HG03060 (cell line): ENCODE data around the gene SIRT2.
"Not testable (repeated sequence)": the region's sequence is repeated elsewhere in the genome, so short reads cannot be mapped to it uniquely, and the experiment has no call there.

Source experiments
- ATAC-seq: cut with Tn5 transposase; IDR thresholded peaks from one replicate; pipeline ENCODE4 v1.9.1; 2021; ENCODE audit warnings: low read depth, moderate number of reproducible peaks; ENCODE audit not compliant: unreplicated experiment

Gene SIRT2

GRCh38 chr19:38834104-38834490 lies 65.3 kb downstream of the SIRT2 start:
- no peak for ATAC-seq

DNA sequence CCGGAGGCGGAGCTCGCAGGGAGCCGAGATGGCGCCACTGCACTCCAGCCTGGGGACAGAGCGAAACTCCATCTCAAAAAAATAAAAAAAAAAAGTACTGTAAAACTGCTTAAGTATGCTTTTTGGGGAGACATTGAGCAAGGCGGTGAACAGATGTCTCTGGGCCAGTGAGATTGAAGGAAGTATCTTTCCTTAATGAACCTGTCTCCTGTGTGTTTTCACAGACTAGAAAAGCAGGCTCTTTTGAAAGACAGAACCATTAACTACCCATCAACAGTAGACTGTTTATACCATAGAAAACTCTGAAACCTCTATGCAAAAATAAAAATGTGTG lies 66.4 kb downstream of the SIRT2 start:
- no peak for ATAC-seq

DNA sequence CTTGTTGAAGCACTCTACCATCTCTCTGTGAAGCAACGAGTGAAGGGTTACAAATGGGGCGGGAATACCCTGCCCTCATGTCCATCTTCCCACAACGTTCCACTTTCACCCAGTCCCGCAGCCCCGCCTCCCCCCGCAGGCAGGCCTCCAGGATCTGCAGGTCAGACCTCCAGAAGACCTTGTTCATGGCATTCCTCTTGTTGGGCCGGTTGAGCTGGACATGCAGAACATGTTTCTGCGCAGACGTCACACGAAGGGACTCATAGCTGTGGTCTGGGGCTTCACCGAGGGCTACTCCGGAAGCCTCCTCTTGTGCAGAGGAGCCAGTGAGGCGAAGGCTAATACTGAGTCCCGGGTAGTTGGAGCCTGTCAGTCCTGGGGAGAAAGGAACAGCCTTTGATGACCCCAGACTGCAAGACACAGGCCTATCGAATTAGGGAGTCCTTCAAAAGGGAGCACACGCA lies 68.2 kb downstream of the SIRT2 start:
- ATAC-seq: no peak

DNA sequence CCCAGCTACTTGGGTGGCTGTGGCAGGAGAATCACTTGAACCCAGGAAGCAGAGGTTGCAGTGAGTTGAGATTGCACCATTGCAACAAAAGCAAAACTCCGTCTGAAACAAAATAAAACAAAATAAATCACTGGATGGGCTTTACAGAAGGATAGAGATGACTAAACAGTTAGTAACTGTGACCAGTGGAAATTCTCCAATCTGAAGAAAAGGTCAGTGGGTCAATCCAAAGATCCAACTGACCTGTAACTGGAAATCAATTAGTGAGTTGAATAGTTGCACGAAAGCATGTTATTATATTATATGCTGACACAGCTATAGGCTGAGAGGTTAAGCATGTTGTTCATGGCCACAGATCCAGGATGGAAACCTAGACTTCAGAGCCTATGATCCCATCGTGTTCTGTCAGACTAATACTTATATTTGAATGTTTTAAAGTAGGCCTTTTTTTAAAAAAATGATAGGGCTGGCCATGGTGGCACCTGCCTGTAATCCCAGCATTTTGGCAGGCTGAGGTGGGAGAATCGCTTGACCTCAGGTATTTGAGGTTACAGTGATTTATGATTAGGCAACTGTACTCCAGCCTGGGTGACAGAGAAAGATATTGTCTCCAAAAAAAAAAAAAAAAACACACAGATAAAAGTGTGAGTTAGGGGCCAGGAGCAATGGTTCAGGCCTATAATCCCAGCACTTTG lies 69.2 kb downstream of the SIRT2 start:
- ATAC-seq: no peak

DNA sequence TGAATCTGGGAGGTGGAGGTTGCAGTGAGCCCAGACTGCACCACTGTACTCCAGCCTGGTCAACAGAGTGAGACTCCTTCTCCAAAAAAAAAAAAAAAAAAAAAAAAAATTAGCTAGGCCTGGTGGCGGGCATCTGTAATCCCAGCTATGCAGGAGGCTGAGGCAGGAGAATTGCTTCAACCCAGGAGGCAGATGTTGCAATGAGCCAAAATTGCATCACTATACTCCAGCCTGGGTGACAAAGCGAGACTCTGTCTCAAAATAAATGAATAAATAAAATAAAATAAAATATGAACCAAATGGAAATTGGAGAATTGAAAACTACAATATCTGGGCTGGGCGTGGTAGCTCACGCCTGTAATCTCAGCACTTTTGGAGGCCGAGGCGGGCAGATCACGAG lies 70.2 kb downstream of the SIRT2 start:
- not testable (repeated sequence) for ATAC-seq
